Thyroid gland (tissue), 4 donors: ENCODE measurements around the gene SAMHD1. TPM values are rescaled to one million over a fixed set of nuclear protein-coding genes. Genes with fewer than 3 reads are reported as not detected.
A peak's percentile ranks its signal among the peaks of the same experiment; 100 is the strongest.
"Not testable (repeated sequence)": the region's sequence is repeated elsewhere in the genome, so short reads cannot be mapped to it uniquely, and the experiment has no call there.

Experiments
- DNase-seq, 2 donors: peaks; one replicate each; pipeline ENCODE4 v3.0.0-alpha.2; 2019
- H3K27ac ChIP-seq, 3 donors: fragments of 200-600 bp; sonication (generic); 1 replicate in 2 of 3; 2 replicates in 1 of 3; pipeline ENCODE4 v1.5.1; 2016 to 2019; ENCODE audit warnings: mild to moderate bottlenecking in 1 of 3, moderate library complexity in 1 of 3
- H3K27me3 ChIP-seq: fragments of 200-600 bp; sonication (generic); one replicate; pipeline ENCODE4 v1.5.1; 2019
- H3K36me3 ChIP-seq, 2 donors: fragments of 200-600 bp; sonication (generic); one replicate each; pipeline ENCODE4 v1.5.1; 2016 to 2019
- H3K4me1 ChIP-seq, 2 donors: fragments of 200-600 bp; sonication (generic); one replicate each; pipeline ENCODE4 v1.5.1; 2017 to 2019
- H3K4me3 ChIP-seq, 3 donors: fragments of 200-600 bp; sonication (generic); replicated peaks in 1 of 3; 1 replicate in 2 of 3; 2 replicates in 1 of 3; pipeline ENCODE4 v1.5.1; 2016; ENCODE audit warnings: mild to moderate bottlenecking in 1 of 3
- H3K9me3 ChIP-seq: fragments of 200-600 bp; sonication (generic); one replicate; pipeline ENCODE4 v1.5.1; 2017
- POLR2A ChIP-seq, 2 donors: fragments of 450-650 bp; IDR thresholded peaks; one replicate each; pipeline ENCODE4 v1.6.1; 2017; ENCODE audit warnings: antibody characterized with exemption in 2 of 2, mild to moderate bottlenecking in 2 of 2, moderate library complexity in 1 of 2
- WGBS, 2 donors: methylation state at CpG; one replicate each; pipeline ENCODE4 v1.1.5; 2017; 5-methylcytosine and 5-hydroxymethylcytosine counted together
- intact Hi-C: fragments of 100-400 bp; cut with DNase I; formaldehyde crosslinking; loops from one replicate; pipeline ENCODE4 v1.15.1; 2023
- total RNA-seq, 4 donors: library from RNA; depleted of rRNA; stranded (reverse); fragments of >200 nt; gene quantifications; one replicate each; pipeline ENCODE4 v1.2.3, GENCODE V29; 2016
- TF ChIP-seq, protein P1 (sequence below), 6 experiments: fragments of 200-600 bp in 3 of 6; fragments of 450-650 bp in 3 of 6; sonication (generic) in 3 of 6; IDR thresholded peaks; one replicate each; pipeline ENCODE4 v1.5.1; 2016 to 2019; ENCODE audit warnings: antibody characterized with exemption in 6 of 6, mild to moderate bottlenecking in 2 of 6, inconsistent platforms in 1 of 6, moderate library complexity in 1 of 6

The SAMHD1 gene
- total RNA-seq, 4 donors from 2014 or later = 60.6 to 227 (median 112) TPM

DNA sequence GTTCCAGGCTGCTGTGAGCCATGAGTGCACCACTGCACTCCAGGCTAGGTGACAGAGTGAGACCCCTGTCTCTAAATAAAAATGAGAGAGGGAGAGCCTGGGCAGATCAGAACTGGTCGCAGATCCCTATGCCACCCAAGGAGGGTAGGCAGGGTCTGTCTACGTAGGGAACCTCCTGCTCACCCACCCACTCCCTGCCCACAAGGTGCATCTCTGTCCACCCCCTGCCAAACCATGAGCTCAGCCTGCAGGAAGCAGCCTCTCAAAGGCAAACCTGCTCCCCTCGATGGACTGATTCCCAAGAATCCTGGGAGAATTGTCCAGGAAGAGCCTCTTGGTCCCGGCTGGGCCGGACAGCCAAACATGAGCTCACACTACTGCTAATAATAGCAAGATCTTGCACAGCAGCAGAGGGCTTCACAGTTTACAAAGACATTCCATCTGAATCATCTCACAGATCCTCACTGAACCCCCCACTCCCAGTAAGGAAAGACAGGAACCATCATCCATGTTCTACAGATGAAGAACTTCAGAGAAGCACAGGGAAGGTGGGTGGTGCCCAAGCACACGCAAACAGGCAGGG, 103.3 kb downstream of the SAMHD1 start:
- no peaks in the 10 kb centered on the region for H3K27me3 ChIP-seq
- peak overlapping the region; percentile 48 to 82 (median 78) for H3K27ac ChIP-seq
- no peak for TF ChIP-seq POLR2A (IDR thresholded peaks at IDR 0.05)
- TF ChIP-seq, protein P1, sequence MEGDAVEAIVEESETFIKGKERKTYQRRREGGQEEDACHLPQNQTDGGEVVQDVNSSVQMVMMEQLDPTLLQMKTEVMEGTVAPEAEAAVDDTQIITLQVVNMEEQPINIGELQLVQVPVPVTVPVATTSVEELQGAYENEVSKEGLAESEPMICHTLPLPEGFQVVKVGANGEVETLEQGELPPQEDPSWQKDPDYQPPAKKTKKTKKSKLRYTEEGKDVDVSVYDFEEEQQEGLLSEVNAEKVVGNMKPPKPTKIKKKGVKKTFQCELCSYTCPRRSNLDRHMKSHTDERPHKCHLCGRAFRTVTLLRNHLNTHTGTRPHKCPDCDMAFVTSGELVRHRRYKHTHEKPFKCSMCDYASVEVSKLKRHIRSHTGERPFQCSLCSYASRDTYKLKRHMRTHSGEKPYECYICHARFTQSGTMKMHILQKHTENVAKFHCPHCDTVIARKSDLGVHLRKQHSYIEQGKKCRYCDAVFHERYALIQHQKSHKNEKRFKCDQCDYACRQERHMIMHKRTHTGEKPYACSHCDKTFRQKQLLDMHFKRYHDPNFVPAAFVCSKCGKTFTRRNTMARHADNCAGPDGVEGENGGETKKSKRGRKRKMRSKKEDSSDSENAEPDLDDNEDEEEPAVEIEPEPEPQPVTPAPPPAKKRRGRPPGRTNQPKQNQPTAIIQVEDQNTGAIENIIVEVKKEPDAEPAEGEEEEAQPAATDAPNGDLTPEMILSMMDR (IDR thresholded peaks at IDR 0.05) = no peak
- H3K9me3 ChIP-seq = no peaks in the 10 kb centered on the region
- peaks cover 19 to 73% of the 10 kb centered on the region in 2 donors for H3K4me1 ChIP-seq
- intact Hi-C loops = no loop called here
- DNase-seq = no peak
- no peak overlapping the region for H3K4me3 ChIP-seq
- no peaks in the 10 kb centered on the region for H3K36me3 ChIP-seq
- WGBS, 2 donors = 68 to 86% methylated on average over 3 to 5 of the region's 6 CpGs

DNA sequence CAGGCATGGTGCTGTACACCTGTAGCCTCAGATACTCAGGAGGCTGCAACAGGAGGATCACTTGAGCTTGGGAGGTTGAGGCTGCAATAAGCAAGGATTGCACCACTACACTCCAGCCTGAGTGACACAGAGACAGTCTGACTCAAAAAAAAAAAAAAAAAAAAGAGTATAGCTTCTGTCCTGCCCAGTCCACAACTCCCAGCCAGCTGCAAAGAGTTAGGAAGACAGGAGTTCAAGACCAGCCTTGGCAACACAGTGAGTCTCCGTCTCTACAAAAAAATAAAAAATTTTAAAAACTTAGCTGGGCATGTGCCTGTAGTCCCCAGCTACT, 103.8 kb downstream of the SAMHD1 start:
- Histone ChIP-seq H3K27me3 (no peaks in the 10 kb centered on the region), H3K9me3 (no peaks in the 10 kb centered on the region), H3K36me3 (no peaks in the 10 kb centered on the region), H3K4me3 (no peak overlapping the region), H3K4me1 (peaks cover 19 to 76% of the 10 kb centered on the region in 2 donors), H3K27ac (peak overlapping the region; percentile 48 to 82 (median 78))
- no peak for DNase-seq
- TF ChIP-seq POLR2A (IDR thresholded peaks at IDR 0.05) = no peak
- TF ChIP-seq, protein P1 (IDR thresholded peaks at IDR 0.05) = no peak
- intact Hi-C loops = no loop called here
- 78 to 84% methylated on average over 1 of the region's 1 CpG for WGBS, 2 donors

- Histone ChIP-seq H3K27ac (peak overlapping the region; percentile 48 to 82 (median 78)), H3K9me3 (no peaks in the 10 kb centered on the region), H3K4me3 (no peak overlapping the region), H3K36me3 (no peaks in the 10 kb centered on the region), H3K4me1 (peaks cover 19 to 73% of the 10 kb centered on the region in 2 donors), H3K27me3 (no peaks in the 10 kb centered on the region)
- 75 to 78% methylated on average over 18 of the region's 18 CpGs for WGBS, 2 donors
- peak; percentile 42 to 43 for DNase-seq
- intact Hi-C loops = no loop called here
- no peak for TF ChIP-seq POLR2A (IDR thresholded peaks at IDR 0.05)
- TF ChIP-seq, protein P1 (IDR thresholded peaks at IDR 0.05) = no peak
These were observed 104.3 kb downstream of the SAMHD1 start for GRCh38 chr20:36847009-36847709.

- 61 to 81% methylated on average over 10 of the region's 10 CpGs for WGBS, 2 donors
- H3K4me3 ChIP-seq = no peak overlapping the region
- H3K27ac ChIP-seq = peak overlapping the region; percentile 19 to 82 (median 78)
- H3K9me3 ChIP-seq = no peaks in the 10 kb centered on the region
- H3K36me3 ChIP-seq = no peaks in the 10 kb centered on the region
- no peak for DNase-seq
- intact Hi-C loops = no loop called here
- no peaks in the 10 kb centered on the region for H3K27me3 ChIP-seq
- TF ChIP-seq, protein P1 (IDR thresholded peaks at IDR 0.05) = no peak
- no peak for TF ChIP-seq POLR2A (IDR thresholded peaks at IDR 0.05)
- peaks cover 15 to 64% of the 10 kb centered on the region in 2 donors for H3K4me1 ChIP-seq
These were observed 106.1 kb downstream of the SAMHD1 start for GRCh38 chr20:36845288-36845971.

- H3K4me3 ChIP-seq, H3K27ac ChIP-seq, H3K27me3 ChIP-seq, intact Hi-C loops, DNase-seq, H3K9me3 ChIP-seq: not testable (repeated sequence)
- Histone ChIP-seq H3K36me3 (peaks cover 12 to 16% of the 10 kb centered on the region in 2 donors), H3K4me1 (peaks cover 9 to 35% of the 10 kb centered on the region in 2 donors)
- WGBS, 2 donors = 96% methylated on average over 9 of the region's 9 CpGs
These were observed 110.5 kb downstream of the SAMHD1 start for GRCh38 chr20:36841030-36841429.

Other genes with a start within 250 kb of the SAMHD1 start
- gene NDRG3, start 205.6 kb downstream of the SAMHD1 start, total RNA-seq = 10 to 100 TPM; 14.6 to 32.1 (median 27.9) TPM
- 10 to 100 TPM; 10.6 to 14.9 (median 13.0) TPM for gene DSN1, start 177.9 kb downstream of the SAMHD1 start, total RNA-seq
- gene TLDC2, start 75.6 kb downstream of the SAMHD1 start, total RNA-seq = 1 to 10 TPM in 2 of 4 donors, under 1 TPM in 2; 0.45 to 2.5 (median 1.1) TPM
- 10 to 100 TPM in 1 of 4 donors, 1 to 10 TPM in 3; 6.4 to 12.1 (median 7.1) TPM for gene RBL1, start 144.3 kb upstream of the SAMHD1 start, total RNA-seq
- 100 to 1,000 TPM; 175 to 342 (median 296) TPM for gene RPN2, start 227.6 kb upstream of the SAMHD1 start, total RNA-seq
- gene MROH8, start 227.8 kb upstream of the SAMHD1 start, total RNA-seq = 1 to 10 TPM; 2.3 to 7.5 (median 3.4) TPM